Right lobe of liver (tissue), 6 donors: ENCODE data around the gene UVRAG. TPM values are rescaled to one million over a fixed set of nuclear protein-coding genes. Genes with fewer than 3 reads are reported as not detected.

Source experiments
- ATAC-seq, 4 donors: fragments of 200-7000 bp; cut with Tn5 transposase; one replicate each; pipeline ENCODE4 v1.9.1; 2020; ENCODE audit warnings: mild to moderate bottlenecking in 4 of 4, moderate library complexity in 4 of 4
- DNase-seq, 3 donors: peaks; one replicate each; pipeline ENCODE4 v3.0.0-alpha.2; 2020
- H3K27ac ChIP-seq, 3 donors: fragments of 200-600 bp; one replicate each; pipeline ENCODE4 v1.8.0; 2022
- H3K27me3 ChIP-seq, 2 donors: fragments of 200-600 bp; one replicate each; pipeline ENCODE4 v1.8.0; 2022
- H3K36me3 ChIP-seq, 4 donors: fragments of 200-600 bp; sonication (generic) in 1 of 4; one replicate each; pipeline versions ENCODE4 v1.5.1 to v1.8.0; 2017 to 2022; ENCODE audit warnings: control low read depth in 1 of 4
- H3K4me1 ChIP-seq, 4 donors: fragments of 200-600 bp; sonication (generic) in 1 of 4; one replicate each; pipeline versions ENCODE4 v1.5.1 to v1.8.0; 2017 to 2022; ENCODE audit warnings: control low read depth in 1 of 4
- H3K4me3 ChIP-seq, 3 donors: fragments of 200-600 bp; one replicate each; pipeline ENCODE4 v1.8.0; 2022
- H3K9me3 ChIP-seq, 4 donors: fragments of 200-600 bp; sonication (generic) in 1 of 4; one replicate each; pipeline versions ENCODE4 v1.5.1 to v1.8.0; 2017 to 2022; ENCODE audit warnings: control low read depth in 1 of 4
- CTCF ChIP-seq, 4 donors: fragments of 200-600 bp in 3 of 4; fragments of 450-650 bp in 1 of 4; IDR thresholded peaks; one replicate each; pipeline versions ENCODE4 v1.5.1 to v1.8.0; 2016 to 2022; ENCODE audit warnings: antibody characterized with exemption in 4 of 4, mild to moderate bottlenecking in 2 of 4
- POLR2A ChIP-seq: fragments of 450-650 bp; IDR thresholded peaks from one replicate; pipeline ENCODE4 v1.6.1; 2017; ENCODE audit warnings: antibody characterized with exemption, mild to moderate bottlenecking
- WGBS: methylation state at CpG from one replicate; pipeline ENCODE4 v1.1.6; 2018; ENCODE audit warnings: low coverage, low lambda C conversion rate; ENCODE audit not compliant: insufficient coverage; ENCODE audit errors: missing lambda C conversion rate; 5-methylcytosine and 5-hydroxymethylcytosine counted together
- intact Hi-C, 2 donors: fragments of 100-400 bp; cut with DNase I; formaldehyde crosslinking; loops; one replicate each; pipeline versions ENCODE4 v1.11.2 to v1.14.1; 2022
- total RNA-seq, 6 experiments: library from RNA; depleted of rRNA in 2 of 6; stranded (reverse); fragments of >200 nt in 2 of 6; fragmentation: NEBNext Ultra II Directional in 3 of 6; extraction: Animal tissue kit (Norgen Biotek cat#: 25700) in 3 of 6; gene quantifications; one replicate each; pipeline versions ENCODE4 v1.1.0 to v1.2.4, GENCODE V29; 2016 to 2023
- donor health status: DM: no; HTN: yes; CAD: no.
- donor health status: DM: no; HTN: no; CAD: no.
- donor health status: DM: no; HTN: no; CAD: no.
- donor health status: DM: no; HTN: yes; CAD: no.
- donor health status: DM: no; HTN: yes; CAD: no.

Gene UVRAG
- total RNA-seq, 6 experiments from 2014 or later: 8.8 to 12.6 (median 10.3) TPM

GRCh38 chr11:75898871-75899270 lies 83.9 kb downstream of the UVRAG start:
- Histone ChIP-seq H3K36me3 (no peaks in the 10 kb centered on the region), H3K4me1 (no peaks in the 10 kb centered on the region), H3K4me3 (no peak overlapping the region), H3K27ac (no peak overlapping the region), H3K27me3 (no peaks in the 10 kb centered on the region), H3K9me3 (no peaks in the 10 kb centered on the region)
- intact Hi-C loops: loop anchor here in 1 of 2 donors (10.0 kb wide), 1 partner anchor 256 kb away; no protein-coding TSS in a partner anchor
- ATAC-seq (no peak), DNase-seq (no peak)
- TF ChIP-seq CTCF (IDR thresholded peaks at IDR 0.05): no peak
- TF ChIP-seq POLR2A: no peak
- 97% methylated on average over 2 of the region's 2 CpGs for WGBS

- no peak for ATAC-seq
- H3K27ac ChIP-seq: no peak overlapping the region
- no peaks in the 10 kb centered on the region for H3K4me1 ChIP-seq
- 63% methylated on average over 2 of the region's 2 CpGs for WGBS
- TF ChIP-seq CTCF (IDR thresholded peaks at IDR 0.05): no peak
- no peak for TF ChIP-seq POLR2A
- no peaks in the 10 kb centered on the region for H3K36me3 ChIP-seq
- H3K4me3 ChIP-seq: no peak overlapping the region
- intact Hi-C loops: loop anchor here in 1 of 2 donors (10.0 kb wide), 1 partner anchor 255 kb away; no protein-coding TSS in a partner anchor
- no peaks in the 10 kb centered on the region for H3K27me3 ChIP-seq
- no peaks in the 10 kb centered on the region for H3K9me3 ChIP-seq
- no peak for DNase-seq
Measured at GRCh38 chr11:75899806-75900205, 84.8 kb downstream of the UVRAG start.

- no peaks in the 10 kb centered on the region for H3K36me3 ChIP-seq
- intact Hi-C loops: no loop called here
- no peaks in the 10 kb centered on the region for H3K4me1 ChIP-seq
- ATAC-seq (no peak), DNase-seq (no peak)
- no peaks in the 10 kb centered on the region for H3K27me3 ChIP-seq
- 95% methylated on average over 3 of the region's 3 CpGs for WGBS
- no peak overlapping the region for H3K4me3 ChIP-seq
- no peak overlapping the region for H3K27ac ChIP-seq
- TF ChIP-seq POLR2A (no peak), CTCF (IDR thresholded peaks at IDR 0.05) (no peak)
- no peaks in the 10 kb centered on the region for H3K9me3 ChIP-seq
Measured at GRCh38 chr11:75900848-75901247, 85.8 kb downstream of the UVRAG start.

GRCh38 chr11:75902631-75903030 lies 87.6 kb downstream of the UVRAG start:
- Histone ChIP-seq H3K36me3 (no peaks in the 10 kb centered on the region), H3K27ac (no peak overlapping the region), H3K9me3 (no peaks in the 10 kb centered on the region), H3K27me3 (no peaks in the 10 kb centered on the region), H3K4me1 (no peaks in the 10 kb centered on the region), H3K4me3 (no peak overlapping the region)
- intact Hi-C loops: no loop called here
- DNase-seq: no peak
- TF ChIP-seq POLR2A: no peak
- WGBS: 86% methylated on average over 2 of the region's 2 CpGs
- ATAC-seq: no peak

- TF ChIP-seq POLR2A (no peak), CTCF (IDR thresholded peaks at IDR 0.05) (no peak)
- Histone ChIP-seq H3K4me1 (no peaks in the 10 kb centered on the region), H3K27me3 (no peaks in the 10 kb centered on the region), H3K27ac (no peak overlapping the region), H3K4me3 (no peak overlapping the region), H3K36me3 (no peaks in the 10 kb centered on the region), H3K9me3 (no peaks in the 10 kb centered on the region)
- WGBS: 70% methylated on average over 2 of the region's 2 CpGs
- intact Hi-C loops: no loop called here
- ATAC-seq: no peak
- DNase-seq: no peak
Measured at GRCh38 chr11:75903276-75903675, 88.3 kb downstream of the UVRAG start.
